HG03575 (cell line): ENCODE data around the gene PRKACB.
"Not testable (repeated sequence)": the region's sequence is repeated elsewhere in the genome, so short reads cannot be mapped to it uniquely, and the experiment has no call there.

ENCODE experiments used
- ATAC-seq: cut with Tn5 transposase; IDR thresholded peaks from one replicate; pipeline ENCODE4 v1.9.1; 2021; ENCODE audit not compliant: unreplicated experiment, insufficient number of reproducible peaks, low FRiP score; ENCODE audit errors: extremely low read depth

The PRKACB gene

GRCh38 chr1:84143796-84144565 is at the start of gene PRKACB:
PRKACB (plus strand) TSS chr1:84144271; CDS start chr1:84144362, 91 bp downstream.
- ATAC-seq = peak; percentile 88

GRCh38 chr1:84095308-84095707 is 48.8 kb upstream of the PRKACB start:
- ATAC-seq = no peak

- ATAC-seq = no peak
Observed at GRCh38 chr1:84096176-84096575, 47.9 kb upstream of the PRKACB start.

- ATAC-seq = no peak
Observed at GRCh38 chr1:84101204-84101603, 42.9 kb upstream of the PRKACB start.

GRCh38 chr1:84103197-84103992 is 40.7 kb upstream of the PRKACB start:
- no peak for ATAC-seq

- ATAC-seq = not testable (repeated sequence)
Observed at GRCh38 chr1:84107538-84107937, 36.5 kb upstream of the PRKACB start.

GRCh38 chr1:84107955-84108354 is 36.1 kb upstream of the PRKACB start:
- ATAC-seq = no peak

GRCh38 chr1:84108900-84109578 is 35.0 kb upstream of the PRKACB start:
- ATAC-seq = no peak

- ATAC-seq = no peak
Observed at GRCh38 chr1:84110629-84111028, 33.4 kb upstream of the PRKACB start.

GRCh38 chr1:84116558-84116957 is 27.5 kb upstream of the PRKACB start:
- no peak for ATAC-seq

GRCh38 chr1:84117868-84118267 is 26.2 kb upstream of the PRKACB start:
- ATAC-seq = no peak

- ATAC-seq = no peak
Observed at GRCh38 chr1:84121360-84121759, 22.7 kb upstream of the PRKACB start.

GRCh38 chr1:84122780-84123382 is 21.2 kb upstream of the PRKACB start:
- ATAC-seq = no peak

- ATAC-seq = no peak
Observed at GRCh38 chr1:84133479-84133878, 10.6 kb upstream of the PRKACB start.

GRCh38 chr1:84135341-84135740 is 8.7 kb upstream of the PRKACB start:
- ATAC-seq = no peak

GRCh38 chr1:84141182-84142003 is 2.7 kb upstream of the PRKACB start:
- no peak for ATAC-seq

GRCh38 chr1:84145068-84145467 is 997 bp downstream of the PRKACB start:
- ATAC-seq = no peak

- ATAC-seq = no peak
Observed at GRCh38 chr1:84146411-84147032, 2.5 kb downstream of the PRKACB start.
